HG03571 (cell line): ENCODE results near the gene SLC7A5.
"Not testable (repeated sequence)": the region's sequence is repeated elsewhere in the genome, so short reads cannot be mapped to it uniquely, and the experiment has no call there.

Source experiments
- ATAC-seq: cut with Tn5 transposase; IDR thresholded peaks from one replicate; pipeline ENCODE4 v1.9.1; 2021; ENCODE audit not compliant: unreplicated experiment

Gene SLC7A5

GRCh38 chr16:87800497-87800896, 68.8 kb downstream of the SLC7A5 start:
- ATAC-seq: no peak

GRCh38 chr16:87795336-87795735, 74.0 kb downstream of the SLC7A5 start:
- no peak for ATAC-seq

- ATAC-seq: no peak
These were observed 74.7 kb downstream of the SLC7A5 start for GRCh38 chr16:87794485-87795078.

- no peak for ATAC-seq
These were observed 77.1 kb downstream of the SLC7A5 start for GRCh38 chr16:87792205-87792565.

- ATAC-seq: no peak
These were observed 77.8 kb downstream of the SLC7A5 start for GRCh38 chr16:87791295-87792204.

GRCh38 chr16:87790292-87791100, 78.8 kb downstream of the SLC7A5 start:
- ATAC-seq: no peak

- no peak for ATAC-seq
These were observed 79.6 kb downstream of the SLC7A5 start for GRCh38 chr16:87789437-87790291.

GRCh38 chr16:87788730-87789436, 80.4 kb downstream of the SLC7A5 start:
- ATAC-seq: not testable (repeated sequence)

- not testable (repeated sequence) for ATAC-seq
These were observed 81.7 kb downstream of the SLC7A5 start for GRCh38 chr16:87787451-87788091.

- ATAC-seq: no peak
These were observed 84.5 kb downstream of the SLC7A5 start for GRCh38 chr16:87784812-87785211.

GRCh38 chr16:87782033-87782432, 87.3 kb downstream of the SLC7A5 start:
- no peak for ATAC-seq

GRCh38 chr16:87780385-87780989, 88.8 kb downstream of the SLC7A5 start:
- no peak for ATAC-seq
